Mesothelial cell of epicardium (in vitro differentiated cells): ENCODE results near the gene TF. TPM values are rescaled to one million over a fixed set of nuclear protein-coding genes. Genes with fewer than 3 reads are reported as not detected.

Experiments used
- DNase-seq, 2 experiments: peaks; one replicate each; pipeline ENCODE4 v3.0.0; 2021; ENCODE audit warnings: low spot score in 2 of 2; ENCODE audit not compliant: unreplicated experiment in 2 of 2
- H3K27ac Mint-ChIP-seq: 2 replicates; pipeline ENCODE4 v1.8.0; 2021; ENCODE audit warnings: mixed read lengths
- H3K27me3 Mint-ChIP-seq: 2 replicates; pipeline ENCODE4 v1.8.0; 2021; ENCODE audit warnings: low read depth, mixed read lengths
- H3K36me3 Mint-ChIP-seq: 2 replicates; pipeline ENCODE4 v1.8.0; 2021; ENCODE audit warnings: mixed read lengths
- H3K4me1 Mint-ChIP-seq: 2 replicates; pipeline ENCODE4 v1.8.0; 2021; ENCODE audit warnings: mixed read lengths
- H3K4me3 Mint-ChIP-seq: 2 replicates; pipeline ENCODE4 v1.8.0; 2021; ENCODE audit warnings: mild to moderate bottlenecking, moderate library complexity, mixed read lengths
- H3K9me3 Mint-ChIP-seq: 2 replicates; pipeline ENCODE4 v1.8.0; 2021; ENCODE audit warnings: mixed read lengths
- total RNA-seq: library from RNA; stranded (reverse); gene quantifications from 3 replicates; pipeline ENCODE4 v1.2.1, GENCODE V29; 2021
- TF ChIP-seq, protein P1 (sequence below): fragments of 200-600 bp; sonication (generic); IDR thresholded peaks from one replicate; pipeline ENCODE4 v1.5.0; 2021; ENCODE audit warnings: antibody characterized with exemption; ENCODE audit not compliant: unreplicated experiment

The TF gene
- total RNA-seq, 1 donor from 2014 or later, result 5.7 TPM

DNA sequence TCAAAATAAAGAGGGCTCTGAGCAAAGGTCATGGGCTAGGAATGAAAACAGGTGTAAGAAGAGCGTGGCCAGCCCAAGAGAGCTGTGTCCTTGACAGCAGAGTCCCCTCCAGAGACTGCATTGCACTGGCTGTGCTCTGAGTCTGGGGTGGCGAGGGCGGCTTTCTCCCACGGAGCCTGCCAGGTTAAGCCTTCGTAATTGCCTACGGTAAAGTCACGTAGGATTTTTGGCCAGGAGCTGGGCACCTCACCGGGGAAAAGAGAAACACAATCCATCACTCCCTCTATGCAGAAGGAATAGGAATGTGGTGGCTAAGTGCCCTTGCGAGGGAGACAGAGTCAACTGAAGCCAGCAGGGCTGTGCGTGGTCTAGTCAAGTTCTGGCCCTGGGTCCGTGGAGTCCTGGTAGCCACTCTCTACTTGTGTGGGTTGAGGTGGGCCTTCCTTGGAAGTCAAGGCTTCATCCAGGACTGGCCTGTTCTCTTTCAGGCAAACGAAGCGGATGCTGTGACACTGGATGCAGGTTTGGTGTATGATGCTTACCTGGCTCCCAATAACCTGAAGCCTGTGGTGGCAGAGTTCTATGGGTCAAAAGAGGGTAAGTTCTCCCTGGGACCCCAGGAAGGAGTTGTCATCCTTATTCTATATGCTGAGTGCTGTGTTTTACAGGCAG, 7.0 kb downstream of the TF start:
- Mint-ChIP-seq H3K27ac (no peak overlapping the region), H3K4me1 (peaks cover 8% of the 10 kb centered on the region), H3K9me3 (no peaks in the 10 kb centered on the region), H3K4me3 (no peak overlapping the region), H3K36me3 (no peaks in the 10 kb centered on the region), H3K27me3 (peaks cover 4% of the 10 kb centered on the region)
- TF ChIP-seq, protein P1, sequence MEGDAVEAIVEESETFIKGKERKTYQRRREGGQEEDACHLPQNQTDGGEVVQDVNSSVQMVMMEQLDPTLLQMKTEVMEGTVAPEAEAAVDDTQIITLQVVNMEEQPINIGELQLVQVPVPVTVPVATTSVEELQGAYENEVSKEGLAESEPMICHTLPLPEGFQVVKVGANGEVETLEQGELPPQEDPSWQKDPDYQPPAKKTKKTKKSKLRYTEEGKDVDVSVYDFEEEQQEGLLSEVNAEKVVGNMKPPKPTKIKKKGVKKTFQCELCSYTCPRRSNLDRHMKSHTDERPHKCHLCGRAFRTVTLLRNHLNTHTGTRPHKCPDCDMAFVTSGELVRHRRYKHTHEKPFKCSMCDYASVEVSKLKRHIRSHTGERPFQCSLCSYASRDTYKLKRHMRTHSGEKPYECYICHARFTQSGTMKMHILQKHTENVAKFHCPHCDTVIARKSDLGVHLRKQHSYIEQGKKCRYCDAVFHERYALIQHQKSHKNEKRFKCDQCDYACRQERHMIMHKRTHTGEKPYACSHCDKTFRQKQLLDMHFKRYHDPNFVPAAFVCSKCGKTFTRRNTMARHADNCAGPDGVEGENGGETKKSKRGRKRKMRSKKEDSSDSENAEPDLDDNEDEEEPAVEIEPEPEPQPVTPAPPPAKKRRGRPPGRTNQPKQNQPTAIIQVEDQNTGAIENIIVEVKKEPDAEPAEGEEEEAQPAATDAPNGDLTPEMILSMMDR, result no peak
- DNase-seq, result no peak

DNA sequence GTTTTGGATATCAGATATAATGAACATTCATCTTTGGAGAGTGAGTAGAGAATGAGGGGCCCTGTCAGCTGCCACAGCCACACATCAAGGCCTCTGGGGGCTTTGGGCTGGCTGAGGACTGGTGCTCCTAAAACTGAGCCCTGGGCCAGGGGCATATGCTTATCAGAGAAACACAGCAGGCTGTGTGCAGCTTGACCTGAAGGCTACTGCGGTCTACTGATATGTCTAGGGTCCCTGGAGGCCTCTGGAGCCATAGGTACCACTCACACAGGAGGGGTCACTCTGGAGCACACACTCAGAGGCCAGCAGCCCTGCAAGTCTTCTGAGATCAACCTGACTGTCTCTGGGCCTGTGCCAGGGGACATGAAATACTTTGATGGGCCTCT, 7.6 kb downstream of the TF start:
- no peaks in the 10 kb centered on the region for H3K9me3 Mint-ChIP-seq
- H3K4me1 Mint-ChIP-seq, result peaks cover 8% of the 10 kb centered on the region
- H3K36me3 Mint-ChIP-seq, result no peaks in the 10 kb centered on the region
- peaks cover 4% of the 10 kb centered on the region for H3K27me3 Mint-ChIP-seq
- no peak overlapping the region for H3K27ac Mint-ChIP-seq
- no peak overlapping the region for H3K4me3 Mint-ChIP-seq
- DNase-seq, result no peak
- TF ChIP-seq, protein P1, result no peak

DNA sequence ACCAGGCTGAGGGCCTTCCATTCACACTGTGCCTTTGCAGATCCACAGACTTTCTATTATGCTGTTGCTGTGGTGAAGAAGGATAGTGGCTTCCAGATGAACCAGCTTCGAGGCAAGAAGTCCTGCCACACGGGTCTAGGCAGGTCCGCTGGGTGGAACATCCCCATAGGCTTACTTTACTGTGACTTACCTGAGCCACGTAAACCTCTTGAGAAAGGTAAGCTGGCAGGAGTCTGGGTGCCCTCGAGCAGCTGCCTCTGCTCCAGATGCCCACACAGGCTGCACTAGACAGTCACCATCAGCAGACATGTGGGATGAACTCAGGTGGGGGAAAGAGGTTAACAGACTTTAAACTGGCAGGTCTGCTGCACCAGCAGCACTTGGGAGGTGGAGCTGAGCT, 8.3 kb downstream of the TF start:
- Mint-ChIP-seq H3K9me3 (no peaks in the 10 kb centered on the region), H3K27ac (no peak overlapping the region), H3K36me3 (no peaks in the 10 kb centered on the region), H3K27me3 (peaks cover 4% of the 10 kb centered on the region), H3K4me3 (no peak overlapping the region), H3K4me1 (peaks cover 8% of the 10 kb centered on the region)
- TF ChIP-seq, protein P1, result no peak
- DNase-seq, result no peak

DNA sequence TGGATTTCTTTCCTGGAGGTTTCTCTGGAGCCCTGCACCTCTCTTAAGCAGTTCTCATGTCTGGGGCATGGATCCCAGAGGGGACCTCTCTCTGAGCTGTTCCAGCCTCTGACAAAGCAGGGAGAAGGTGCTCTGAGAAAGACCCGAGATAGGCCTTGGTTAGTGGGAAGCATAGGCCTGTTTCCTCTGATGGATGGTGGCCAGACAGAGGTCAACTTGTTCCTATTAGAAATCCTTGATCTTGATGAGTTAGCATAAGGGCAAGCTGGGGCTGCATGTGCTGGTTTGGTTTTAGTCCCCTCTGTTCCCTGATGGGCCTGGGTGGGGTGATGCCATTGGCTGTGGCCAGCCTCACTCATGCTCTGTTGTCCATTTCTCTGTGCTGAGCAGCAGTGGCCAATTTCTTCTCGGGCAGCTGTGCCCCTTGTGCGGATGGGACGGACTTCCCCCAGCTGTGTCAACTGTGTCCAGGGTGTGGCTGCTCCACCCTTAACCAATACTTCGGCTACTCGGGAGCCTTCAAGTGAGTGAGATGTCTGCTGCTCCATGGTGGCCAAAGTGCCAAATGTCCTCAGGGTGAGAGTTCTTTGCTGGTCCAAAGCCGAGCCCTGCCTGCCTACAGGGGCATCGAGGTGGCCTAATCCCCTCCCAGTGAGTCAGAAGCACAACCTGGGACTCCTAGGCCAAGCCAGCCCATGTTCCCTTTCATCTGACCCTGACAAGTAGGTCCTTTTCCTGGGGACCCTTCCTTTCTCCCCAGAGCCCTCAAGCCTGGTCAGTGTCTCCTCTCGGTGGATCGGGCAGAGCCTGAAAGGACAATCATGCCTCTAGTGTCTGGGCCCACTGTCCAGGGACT, 9.0 kb downstream of the TF start:
- no peaks in the 10 kb centered on the region for H3K36me3 Mint-ChIP-seq
- peaks cover 4% of the 10 kb centered on the region for H3K27me3 Mint-ChIP-seq
- H3K4me1 Mint-ChIP-seq, result peaks cover 8% of the 10 kb centered on the region
- no peak for DNase-seq
- no peaks in the 10 kb centered on the region for H3K9me3 Mint-ChIP-seq
- no peak overlapping the region for H3K4me3 Mint-ChIP-seq
- TF ChIP-seq, protein P1, result no peak
- no peak overlapping the region for H3K27ac Mint-ChIP-seq

DNA sequence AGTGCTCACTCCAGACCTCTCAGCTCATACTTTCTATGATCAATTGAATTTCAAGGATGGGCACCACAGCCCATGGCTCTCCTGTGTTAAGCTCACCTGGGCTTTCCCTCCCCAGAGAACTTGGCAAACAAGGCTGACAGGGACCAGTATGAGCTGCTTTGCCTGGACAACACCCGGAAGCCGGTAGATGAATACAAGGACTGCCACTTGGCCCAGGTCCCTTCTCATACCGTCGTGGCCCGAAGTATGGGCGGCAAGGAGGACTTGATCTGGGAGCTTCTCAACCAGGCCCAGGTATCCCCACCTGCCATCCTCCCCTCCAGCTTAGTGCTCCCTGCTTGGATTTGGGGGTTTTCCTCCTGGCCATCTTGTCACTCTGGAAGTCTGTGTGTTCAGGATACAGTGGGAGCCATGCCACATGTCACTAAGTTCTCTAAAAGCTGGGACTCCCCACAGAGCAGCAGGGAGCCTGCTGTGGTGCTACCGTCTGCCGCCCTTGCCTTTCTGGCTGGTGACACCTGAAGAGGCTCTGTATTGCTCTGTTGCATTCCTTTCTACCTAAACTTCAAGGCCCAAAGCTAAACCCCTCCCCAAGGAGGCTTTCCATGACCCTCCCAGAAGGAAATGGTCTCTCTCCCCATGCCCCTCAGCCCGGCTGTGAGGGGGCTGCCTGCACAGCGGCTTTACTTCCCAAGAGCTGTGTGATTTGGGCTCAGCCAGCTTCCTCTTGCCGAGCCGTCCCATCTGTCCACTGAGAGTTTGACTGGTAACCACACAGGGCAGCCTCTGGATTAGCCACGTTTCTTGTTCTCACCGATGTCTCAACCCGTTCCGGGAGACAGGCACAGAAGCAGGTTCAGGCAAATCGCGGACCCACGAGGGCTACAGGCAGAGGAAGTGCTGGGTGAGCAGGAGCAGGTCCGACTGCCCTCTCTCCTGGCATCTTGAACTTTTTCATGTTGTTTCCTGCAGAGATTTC, 10.8 kb downstream of the TF start:
- H3K27ac Mint-ChIP-seq, result no peak overlapping the region
- H3K36me3 Mint-ChIP-seq, result no peaks in the 10 kb centered on the region
- no peak for DNase-seq
- H3K4me1 Mint-ChIP-seq, result peaks cover 8% of the 10 kb centered on the region
- no peaks in the 10 kb centered on the region for H3K9me3 Mint-ChIP-seq
- TF ChIP-seq, protein P1, result no peak
- peaks cover 16% of the 10 kb centered on the region for H3K27me3 Mint-ChIP-seq
- H3K4me3 Mint-ChIP-seq, result no peak overlapping the region
